Loucy (cell line): Measurements from ENCODE around the gene NPTXR.

Experiments
- CTCF ChIP-seq: fragments of 200-600 bp; sonication (generic); conservative IDR thresholded peaks from 2 replicates; pipeline ENCODE4 v1.5.1; 2014; ENCODE audit warnings: mild to moderate bottlenecking, antibody characterized with exemption, low read length
- EZH2phosphoT487 ChIP-seq: fragments of 200-600 bp; IDR thresholded peaks from 2 replicates; pipeline ENCODE4 v1.6.1; 2018; ENCODE audit warnings: antibody characterized with exemption, mild to moderate bottlenecking, moderate library complexity, borderline replicate concordance

- TF ChIP-seq CTCF (no peak), EZH2phosphoT487 (no peak)
Measured at GRCh38 chr22:38842512-38843200, 1.2 kb downstream of the NPTXR start.
